Measurements from ENCODE around the gene CNKSR2.

DNA sequence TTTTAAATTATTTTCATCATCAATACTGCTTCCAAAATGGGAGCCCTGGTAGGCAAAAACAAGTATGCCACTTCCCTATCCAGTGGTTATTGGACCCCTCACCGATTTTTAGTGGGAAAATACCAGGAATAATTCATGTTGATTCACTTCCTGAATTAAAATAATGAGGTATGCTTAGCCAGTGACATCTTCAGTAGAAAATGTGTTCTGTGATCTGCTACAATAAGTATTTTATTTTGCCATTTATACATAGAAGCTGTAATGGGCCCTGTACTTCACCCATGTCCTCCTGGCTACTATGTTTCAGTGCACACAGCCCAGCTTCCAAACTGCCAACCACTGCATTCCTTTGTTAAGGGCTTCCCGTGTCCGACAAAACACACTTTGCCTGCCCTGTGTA, 324.9 kb downstream of the CNKSR2 start:
- TF ChIP-seq, protein P1, sequence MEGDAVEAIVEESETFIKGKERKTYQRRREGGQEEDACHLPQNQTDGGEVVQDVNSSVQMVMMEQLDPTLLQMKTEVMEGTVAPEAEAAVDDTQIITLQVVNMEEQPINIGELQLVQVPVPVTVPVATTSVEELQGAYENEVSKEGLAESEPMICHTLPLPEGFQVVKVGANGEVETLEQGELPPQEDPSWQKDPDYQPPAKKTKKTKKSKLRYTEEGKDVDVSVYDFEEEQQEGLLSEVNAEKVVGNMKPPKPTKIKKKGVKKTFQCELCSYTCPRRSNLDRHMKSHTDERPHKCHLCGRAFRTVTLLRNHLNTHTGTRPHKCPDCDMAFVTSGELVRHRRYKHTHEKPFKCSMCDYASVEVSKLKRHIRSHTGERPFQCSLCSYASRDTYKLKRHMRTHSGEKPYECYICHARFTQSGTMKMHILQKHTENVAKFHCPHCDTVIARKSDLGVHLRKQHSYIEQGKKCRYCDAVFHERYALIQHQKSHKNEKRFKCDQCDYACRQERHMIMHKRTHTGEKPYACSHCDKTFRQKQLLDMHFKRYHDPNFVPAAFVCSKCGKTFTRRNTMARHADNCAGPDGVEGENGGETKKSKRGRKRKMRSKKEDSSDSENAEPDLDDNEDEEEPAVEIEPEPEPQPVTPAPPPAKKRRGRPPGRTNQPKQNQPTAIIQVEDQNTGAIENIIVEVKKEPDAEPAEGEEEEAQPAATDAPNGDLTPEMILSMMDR (IDR thresholded peaks at IDR 0.05; ENCODE audit: low read depth, low read length) = no peak
- no peak for TF ChIP-seq EZH2phosphoT487 (IDR thresholded peaks at IDR 0.05; ENCODE audit: low read depth)

All from OCI-LY3 (cell line).